GM12891 (cell line): ENCODE measurements around the gene TMEM60.

Source experiments
- POLR2A ChIP-seq: IDR thresholded peaks from 2 replicates; pipeline ENCODE4 v1.6.1; 2011; ENCODE audit warnings: low read depth, low read length, control low read depth
- POLR2AphosphoS5 ChIP-seq: IDR thresholded peaks from 2 replicates; pipeline ENCODE4 v1.6.1; 2011; ENCODE audit warnings: low read depth, low read length, control low read depth
- SPI1 ChIP-seq: IDR thresholded peaks from 2 replicates; pipeline ENCODE4 v1.6.1; 2011; ENCODE audit warnings: low read depth, low read length, control low read depth

GRCh38 chr7:77766801-77767605 lies 31.2 kb downstream of the TMEM60 start:
- TF ChIP-seq POLR2A (no peak), POLR2AphosphoS5 (no peak), SPI1 (no peak)
